ENCODE measurements around the gene CTLA4.
A peak's percentile ranks its signal among the peaks of the same experiment; 100 is the strongest.

Gene CTLA4

GRCh38 chr2:203873461-203873860 lies 5.9 kb downstream of the CTLA4 start:
- no peak for TF ChIP-seq CTCF (IDR thresholded peaks at IDR 0.05; ENCODE audit: low read length)
- no peak for TF ChIP-seq EZH2 (optimal IDR thresholded peaks at IDR 0.05; ENCODE audit: low read depth, low read length)
- TF ChIP-seq EZH2phosphoT487 (IDR thresholded peaks at IDR 0.05; ENCODE audit: low read length): no peak
- H4K20me1 ChIP-seq (ENCODE audit: insufficient read depth, low read length): no peaks in the 10 kb centered on the region
- peak; percentile 51 for DNase-seq
- no peak overlapping the region for H2AFZ ChIP-seq (ENCODE audit: low read length)
- H3K36me3 ChIP-seq (replicated peaks; ENCODE audit: insufficient read depth, low read length): no peaks in the 10 kb centered on the region
- no peaks in the 10 kb centered on the region for H3K9me2 ChIP-seq (replicated peaks; ENCODE audit: insufficient read depth, low read length)
- H3K79me2 ChIP-seq (ENCODE audit: low read length): no peaks in the 10 kb centered on the region
- H3K9ac ChIP-seq (ENCODE audit: low read length): no peak overlapping the region
- H3K27me3 ChIP-seq (replicated peaks; ENCODE audit: insufficient read depth, low read length): no peaks in the 10 kb centered on the region
- H3K4me1 ChIP-seq (ENCODE audit: low read length): peaks cover 56% of the 10 kb centered on the region
- no peak overlapping the region; the same call in 1 of the 2 replicates for H3K27ac ChIP-seq (ENCODE audit: low read length)
- no peaks in the 10 kb centered on the region for H3K9me3 ChIP-seq (replicated peaks; ENCODE audit: insufficient read depth, low read length)
- peaks cover 18% of the 10 kb centered on the region for H3F3A ChIP-seq (ENCODE audit: insufficient read depth, low read length)
- no peak overlapping the region for H3K4me2 ChIP-seq (ENCODE audit: low read depth, low read length)
- H3K4me3 ChIP-seq (ENCODE audit: low read length): no peak overlapping the region

GRCh38 chr2:203873921-203874631 lies 6.5 kb downstream of the CTLA4 start:
- H3K4me2 ChIP-seq (ENCODE audit: low read depth, low read length): peak overlapping the region; percentile 13; the same call in 1 of the 2 replicates
- H3K27me3 ChIP-seq (replicated peaks; ENCODE audit: insufficient read depth, low read length): no peaks in the 10 kb centered on the region
- peaks cover 53% of the 10 kb centered on the region for H3K4me1 ChIP-seq (ENCODE audit: low read length)
- H3K27ac ChIP-seq (ENCODE audit: low read length): peak overlapping the region; percentile 12; the same call in 1 of the 2 replicates
- H3K79me2 ChIP-seq (ENCODE audit: low read length): no peaks in the 10 kb centered on the region
- H2AFZ ChIP-seq (ENCODE audit: low read length): peak overlapping the region; percentile 23; the same call in 1 of the 2 replicates
- H3K36me3 ChIP-seq (replicated peaks; ENCODE audit: insufficient read depth, low read length): no peaks in the 10 kb centered on the region
- H3K4me3 ChIP-seq (ENCODE audit: low read length): no peak overlapping the region
- no peaks in the 10 kb centered on the region for H4K20me1 ChIP-seq (ENCODE audit: insufficient read depth, low read length)
- H3K9me2 ChIP-seq (replicated peaks; ENCODE audit: insufficient read depth, low read length): no peaks in the 10 kb centered on the region
- H3F3A ChIP-seq (ENCODE audit: insufficient read depth, low read length): peaks cover 18% of the 10 kb centered on the region
- H3K9ac ChIP-seq (ENCODE audit: low read length): no peak overlapping the region
- H3K9me3 ChIP-seq (replicated peaks; ENCODE audit: insufficient read depth, low read length): no peaks in the 10 kb centered on the region
- peak; percentile 59 for DNase-seq
- TF ChIP-seq EZH2 (optimal IDR thresholded peaks at IDR 0.05; ENCODE audit: low read depth, low read length) (no peak), EZH2phosphoT487 (IDR thresholded peaks at IDR 0.05; ENCODE audit: low read length) (no peak), CTCF (IDR thresholded peaks at IDR 0.05; ENCODE audit: low read length) (no peak)

- peaks cover 41% of the 10 kb centered on the region for H3K4me1 ChIP-seq (ENCODE audit: low read length)
- DNase-seq: no peak
- no peak overlapping the region for H3K9ac ChIP-seq (ENCODE audit: low read length)
- H3K4me3 ChIP-seq (ENCODE audit: low read length): no peak overlapping the region
- no peak overlapping the region for H3K27ac ChIP-seq (ENCODE audit: low read length)
- H3F3A ChIP-seq (ENCODE audit: insufficient read depth, low read length): peaks cover 18% of the 10 kb centered on the region
- no peaks in the 10 kb centered on the region for H3K9me3 ChIP-seq (replicated peaks; ENCODE audit: insufficient read depth, low read length)
- no peaks in the 10 kb centered on the region for H4K20me1 ChIP-seq (ENCODE audit: insufficient read depth, low read length)
- no peaks in the 10 kb centered on the region for H3K36me3 ChIP-seq (replicated peaks; ENCODE audit: insufficient read depth, low read length)
- no peak overlapping the region for H3K4me2 ChIP-seq (ENCODE audit: low read depth, low read length)
- TF ChIP-seq CTCF (IDR thresholded peaks at IDR 0.05; ENCODE audit: low read length): no peak
- no peak for TF ChIP-seq EZH2phosphoT487 (IDR thresholded peaks at IDR 0.05; ENCODE audit: low read length)
- no peak for TF ChIP-seq EZH2 (optimal IDR thresholded peaks at IDR 0.05; ENCODE audit: low read depth, low read length)
- no peaks in the 10 kb centered on the region for H3K79me2 ChIP-seq (ENCODE audit: low read length)
- H3K9me2 ChIP-seq (replicated peaks; ENCODE audit: insufficient read depth, low read length): no peaks in the 10 kb centered on the region
- H3K27me3 ChIP-seq (replicated peaks; ENCODE audit: insufficient read depth, low read length): no peaks in the 10 kb centered on the region
- no peak overlapping the region for H2AFZ ChIP-seq (ENCODE audit: low read length)
These were observed 7.9 kb downstream of the CTLA4 start for GRCh38 chr2:203875471-203875870.
